ENCODE data around the gene DACT2. TPM values are rescaled to one million over a fixed set of nuclear protein-coding genes. Genes with fewer than 3 reads are reported as not detected.

Gene DACT2
- total and polyA plus RNA-seq, 2 of the 8 experiments (the other 6 are each of a cell fraction or from before 2014, with no cell fraction given), result 2.9 to 3.1 TPM

GRCh38 chr6:168305863-168306262, 13.7 kb downstream of the DACT2 start:
- H3K79me1 ChIP-seq (ENCODE audit: low read depth, low read length), result no peaks in the 10 kb centered on the region
- no peak overlapping the region for H4K5ac ChIP-seq (ENCODE audit: insufficient read length, low read depth, low read length)
- peaks cover 4 to 14% (median 8%) of the 10 kb centered on the region in 4 experiments for H3K4me1 ChIP-seq (replicated peaks in 1 of 4; ENCODE audit: control insufficient read depth in 3 of 4, insufficient read depth in 4 of 4, low read length in 3 of 4)
- no peak overlapping the region for H3K4me3 ChIP-seq (ENCODE audit: extremely low read depth in 1 of 4, insufficient read depth in 2 of 4, low read depth in 3 of 4, low read length in 4 of 4)
- H3K56ac ChIP-seq (replicated peaks; ENCODE audit: insufficient read length, low read depth, low read length), result no peak overlapping the region
- H3K4me2 ChIP-seq (ENCODE audit: insufficient read depth in 1 of 2, low read depth in 2 of 2, low read length in 2 of 2), result no peak overlapping the region
- H3K23ac ChIP-seq (ENCODE audit: insufficient read length), result no peak overlapping the region
- H3K14ac ChIP-seq (ENCODE audit: insufficient read length), result no peak overlapping the region
- no peaks in the 10 kb centered on the region for H3K79me2 ChIP-seq (ENCODE audit: control insufficient read depth in 1 of 2, insufficient read depth in 2 of 2, low read length in 2 of 2)
- 0 out of 2 replicates have a peak overlapping the region, but pooled peaks have one; percentile 33 for H2BK12ac ChIP-seq (ENCODE audit: low read depth, low read length)
- ChIA-PET POLR2A (ENCODE audit: partially characterized antibody) (interaction anchor here (0.6 to 2.1 kb wide), 2 partner anchors 14 to 17 kb away, joined by 3 to 7 read pairs; partner anchors contain the start of gene DACT2), CTCF (ENCODE audit: partially characterized antibody) (interaction anchor here (0.7 to 2.2 kb wide), 4 partner anchors 10 to 83 kb away, joined by 3 to 8 read pairs (median 3); no protein-coding TSS in a partner anchor)
- H3K23me2 ChIP-seq (ENCODE audit: low read depth, low read length), result no peaks in the 10 kb centered on the region
- 0 out of 2 replicates have a peak overlapping the region, but pooled peaks have one; percentile 39 for H2AK5ac ChIP-seq (ENCODE audit: low read depth, low read length)
- H3K36me3 ChIP-seq (ENCODE audit: control insufficient read depth in 2 of 4, insufficient read depth in 4 of 4, low read length in 3 of 4), result peaks cover 0 to 8% (median 0%) of the 10 kb centered on the region in 4 experiments; a peak in 2 of 8 replicates
- no peaks in the 10 kb centered on the region for H4K20me1 ChIP-seq (replicated peaks in 1 of 2; ENCODE audit: control insufficient read depth in 1 of 2, insufficient read depth in 2 of 2, low read length in 2 of 2)
- DNase-seq (ENCODE audit: low read depth in 1 of 2, low spot score in 2 of 2), result no peak
- H3K9ac ChIP-seq (replicated peaks in 1 of 4; ENCODE audit: extremely low read depth in 1 of 4, low read depth in 3 of 4, low read length in 3 of 4), result no peak overlapping the region
- no peak overlapping the region for H4K91ac ChIP-seq (replicated peaks; ENCODE audit: insufficient read length, low read length)
- no peak overlapping the region for H2BK15ac ChIP-seq (ENCODE audit: low read length)
- no peak for FAIRE-seq
- H4K8ac ChIP-seq (ENCODE audit: extremely low read depth, insufficient read depth, low read length), result no peak overlapping the region
- H2BK5ac ChIP-seq (ENCODE audit: low read depth, low read length), result no peak overlapping the region
- no peaks in the 10 kb centered on the region for H3K9me3 ChIP-seq (ENCODE audit: insufficient read depth in 2 of 2, low read depth in 1 of 2, low read length in 1 of 2)
- H2AFZ ChIP-seq (ENCODE audit: low read length), result no peak overlapping the region
- no peak overlapping the region for H2BK20ac ChIP-seq (ENCODE audit: low read length)
- WGBS, 2 experiments (ENCODE audit: extremely low coverage in 1 of 2, insufficient coverage in 1 of 2, insufficient read length in 1 of 2, insufficient replicate concordance in 2 of 2, low coverage in 1 of 2, low lambda C conversion rate in 2 of 2, missing lambda C conversion rate in 1 of 2), result 86% methylated on average over 9 of the region's 9 CpGs; no CpG with 5 or more reads in 1 of the 2 experiments
- no peak overlapping the region for H2BK120ac ChIP-seq (replicated peaks; ENCODE audit: low read depth, low read length)
- H3K18ac ChIP-seq (ENCODE audit: extremely low read depth, low read length), result no peak overlapping the region; the same call in 1 of the 2 replicates
- peaks cover 0 to 8% (median 3%) of the 10 kb centered on the region in 4 experiments; a peak in 2 of 7 replicates for H3K27me3 ChIP-seq (replicated peaks in 1 of 4; ENCODE audit: control insufficient read depth in 3 of 4, extremely low read depth in 1 of 4, insufficient read depth in 3 of 4, low read length in 3 of 4)
- no peak overlapping the region for H3K4ac ChIP-seq (replicated peaks; ENCODE audit: insufficient read length, low read depth, low read length)
- H3K27ac ChIP-seq (ENCODE audit: low read depth, low read length), result no peak overlapping the region
- TF ChIP-seq FOSL1 (IDR thresholded peaks at IDR 0.05; ENCODE audit: insufficient read depth, low read depth, low read length) (no peak), PHF8 (conservative IDR thresholded peaks at IDR 0.05; ENCODE audit: low read depth, low read length) (no peak), SP1 (IDR thresholded peaks at IDR 0.05; ENCODE audit: low read depth, low read length) (no peak), RFX5 (IDR thresholded peaks at IDR 0.05; ENCODE audit: borderline replicate concordance, low read depth, low read length) (no peak), RAD21 (IDR thresholded peaks at IDR 0.05 in 1 of 2, conservative IDR thresholded peaks at IDR 0.05 in 1 of 2; ENCODE audit: low read depth in 2 of 2, low read length in 2 of 2) (no peak), EGR1 (IDR thresholded peaks at IDR 0.05; ENCODE audit: borderline replicate concordance, low read depth, low read length) (no peak), CBX5 (IDR thresholded peaks at IDR 0.05; ENCODE audit: low read depth, low read length) (no peak), RBBP5 (IDR thresholded peaks at IDR 0.05; ENCODE audit: borderline replicate concordance, low read depth, low read length) (no peak), HDAC6 (IDR thresholded peaks at IDR 0.05; ENCODE audit: low read depth, low read length) (no peak), POLR2AphosphoS5 (IDR thresholded peaks at IDR 0.05; ENCODE audit: low read depth, low read length) (no peak), GTF2F1 (IDR thresholded peaks at IDR 0.05; ENCODE audit: borderline replicate concordance, low read depth, low read length) (no peak), CTBP2 (IDR thresholded peaks at IDR 0.05; ENCODE audit: borderline replicate concordance, insufficient read depth, insufficient read length, low read length) (no peak), CHD1 (IDR thresholded peaks at IDR 0.05; ENCODE audit: low read depth, low read length) (no peak), KDM5A (IDR thresholded peaks at IDR 0.05; ENCODE audit: low read length) (no peak)
